HG02981 (cell line): ENCODE data around the gene BCDIN3D.

ENCODE experiments used
- ATAC-seq: cut with Tn5 transposase; IDR thresholded peaks from one replicate; pipeline ENCODE4 v1.9.1; 2021; ENCODE audit warnings: mild to moderate bottlenecking, moderate library complexity; ENCODE audit not compliant: unreplicated experiment

The BCDIN3D gene

GRCh38 chr12:49798934-49799333, 44.0 kb downstream of the BCDIN3D start:
- no peak for ATAC-seq

- ATAC-seq: no peak
Observed at GRCh38 chr12:49798248-49798647, 44.7 kb downstream of the BCDIN3D start.

- no peak for ATAC-seq
Observed at GRCh38 chr12:49797449-49797776, 45.5 kb downstream of the BCDIN3D start.

GRCh38 chr12:49796606-49797448, 46.1 kb downstream of the BCDIN3D start:
- no peak for ATAC-seq

GRCh38 chr12:49796155-49796554, 46.8 kb downstream of the BCDIN3D start:
- no peak for ATAC-seq

- ATAC-seq: no peak
Observed at GRCh38 chr12:49795654-49796105, 47.2 kb downstream of the BCDIN3D start.

GRCh38 chr12:49794811-49795653, 47.9 kb downstream of the BCDIN3D start:
- no peak for ATAC-seq

GRCh38 chr12:49794021-49794420, 48.9 kb downstream of the BCDIN3D start:
- ATAC-seq: no peak

- ATAC-seq: no peak
Observed at GRCh38 chr12:49793620-49794019, 49.3 kb downstream of the BCDIN3D start.

GRCh38 chr12:49792976-49793580, 49.8 kb downstream of the BCDIN3D start:
- ATAC-seq: no peak

GRCh38 chr12:49792181-49792970, 50.5 kb downstream of the BCDIN3D start:
- no peak for ATAC-seq

- no peak for ATAC-seq
Observed at GRCh38 chr12:49791700-49792099, 51.2 kb downstream of the BCDIN3D start.

- no peak for ATAC-seq
Observed at GRCh38 chr12:49790741-49791555, 52.0 kb downstream of the BCDIN3D start.

GRCh38 chr12:49789992-49790391, 52.9 kb downstream of the BCDIN3D start:
- no peak for ATAC-seq

- ATAC-seq: no peak
Observed at GRCh38 chr12:49787672-49788071, 55.2 kb downstream of the BCDIN3D start.
